GM23338 (cell line): ENCODE measurements around the gene CEP72. TPM values are rescaled to one million over a fixed set of nuclear protein-coding genes. Genes with fewer than 3 reads are reported as not detected.

Experiments used
- ATAC-seq: fragments of 200-7000 bp; cut with Tn5 transposase; 3 replicates; pipeline ENCODE4 v1.9.1; 2020
- DNase-seq: peaks from one replicate; pipeline ENCODE4 v3.0.0-alpha.2; 2015; ENCODE audit warnings: low spot score
- H2AFZ ChIP-seq: fragments of 200-600 bp; sonication (generic); 2 replicates; pipeline ENCODE4 v1.8.0; 2016; ENCODE audit warnings: antibody characterized with exemption, mild to moderate bottlenecking, moderate library complexity
- H3F3A ChIP-seq: fragments of 200-600 bp; sonication (generic); replicated peaks from 2 replicates; pipeline ENCODE4 v1.8.0; 2017; ENCODE audit warnings: antibody characterized with exemption, mixed run types, low read depth
- H3K27ac ChIP-seq: fragments of 200-600 bp; sonication (generic); 2 replicates; pipeline ENCODE4 v1.6.1; 2016; ENCODE audit warnings: low read depth
- H3K27me3 ChIP-seq: fragments of 200-600 bp; sonication (generic); 2 replicates; pipeline ENCODE4 v1.8.0; 2016; ENCODE audit warnings: mild to moderate bottlenecking, mixed run types, moderate library complexity; ENCODE audit not compliant: insufficient read depth
- H3K36me3 ChIP-seq: fragments of 200-600 bp; sonication (generic); 2 replicates; pipeline ENCODE4 v1.8.0; 2016; ENCODE audit warnings: mild to moderate bottlenecking; ENCODE audit not compliant: insufficient read depth
- H3K4me1 ChIP-seq: fragments of 200-600 bp; sonication (generic); 2 replicates; pipeline ENCODE4 v1.8.0; 2016; ENCODE audit warnings: mild to moderate bottlenecking, moderate library complexity; ENCODE audit not compliant: insufficient read depth
- H3K4me2 ChIP-seq: fragments of 200-600 bp; sonication (generic); 2 replicates; pipeline ENCODE4 v1.7.1; 2017; ENCODE audit warnings: mixed run types
- H3K4me3 ChIP-seq: fragments of 200-600 bp; sonication (generic); 2 replicates; pipeline ENCODE4 v1.6.1; 2016; ENCODE audit warnings: mixed run types
- H3K79me2 ChIP-seq: fragments of 200-600 bp; sonication (generic); replicated peaks from 2 replicates; pipeline ENCODE4 v1.8.0; 2017; ENCODE audit warnings: mild to moderate bottlenecking; ENCODE audit not compliant: insufficient read depth
- H3K9me2 ChIP-seq: fragments of 200-600 bp; sonication (generic); 2 replicates; pipeline ENCODE4 v1.8.0; 2017; ENCODE audit not compliant: insufficient read depth
- H4K20me1 ChIP-seq: fragments of 200-600 bp; sonication (generic); replicated peaks from 2 replicates; pipeline ENCODE4 v1.8.0; 2017; ENCODE audit warnings: mild to moderate bottlenecking; ENCODE audit not compliant: insufficient read depth
- H3K27ac Mint-ChIP-seq: 2 replicates; pipeline ENCODE4 v1.8.0; 2020; ENCODE audit warnings: inconsistent platforms, mild to moderate bottlenecking, moderate library complexity, mixed read lengths
- H3K27me3 Mint-ChIP-seq: 3 replicates; pipeline ENCODE4 v1.8.0; 2022; ENCODE audit warnings: low read depth, mild to moderate bottlenecking, moderate library complexity, mixed read lengths, inconsistent platforms; ENCODE audit not compliant: insufficient read depth, poor library complexity
- H3K36me3 Mint-ChIP-seq: 3 replicates; pipeline ENCODE4 v1.8.0; 2021; ENCODE audit warnings: low read depth, mild to moderate bottlenecking, inconsistent platforms, moderate library complexity, mixed read lengths
- H3K4me1 Mint-ChIP-seq: 3 replicates; pipeline ENCODE4 v1.8.0; 2020; ENCODE audit warnings: mild to moderate bottlenecking, inconsistent platforms, mixed read lengths
- H3K4me3 Mint-ChIP-seq: 3 replicates; pipeline ENCODE4 v1.8.0; 2021; ENCODE audit warnings: moderate library complexity, mild to moderate bottlenecking, inconsistent platforms, mixed read lengths
- H3K9me3 Mint-ChIP-seq: 3 replicates; pipeline ENCODE4 v1.8.0; 2020; ENCODE audit warnings: moderate library complexity, mild to moderate bottlenecking, inconsistent platforms, mixed read lengths
- CREB1 ChIP-seq: fragments of 250-450 bp; sonication (Bioruptor Pico); IDR thresholded peaks from 2 replicates; pipeline ENCODE4 v1.5.0; 2020; ENCODE audit warnings: low read depth, mild to moderate bottlenecking, moderate library complexity
- ETS1 ChIP-seq: IDR thresholded peaks from 2 replicates; pipeline ENCODE4 v1.6.1; 2016; ENCODE audit warnings: antibody characterized with exemption
- EZH2 ChIP-seq: fragments of 200-600 bp; sonication (generic); IDR thresholded peaks from one replicate; pipeline ENCODE4 v1.8.0; 2017; ENCODE audit warnings: antibody characterized with exemption, mild to moderate bottlenecking, low read depth; ENCODE audit not compliant: unreplicated experiment
- JUNB ChIP-seq: IDR thresholded peaks from one replicate; pipeline ENCODE4 v1.6.1; 2016; ENCODE audit warnings: antibody characterized with exemption; ENCODE audit not compliant: unreplicated experiment
- NANOG ChIP-seq: IDR thresholded peaks from 2 replicates; pipeline ENCODE4 v1.6.1; 2016; ENCODE audit warnings: antibody characterized with exemption, borderline replicate concordance
- POLR2AphosphoS5 ChIP-seq: IDR thresholded peaks from 2 replicates; pipeline ENCODE4 v1.6.1; 2016; ENCODE audit warnings: antibody characterized with exemption, low read depth
- REST ChIP-seq: IDR thresholded peaks from one replicate; pipeline ENCODE4 v1.6.1; 2018; ENCODE audit warnings: antibody characterized with exemption; ENCODE audit not compliant: unreplicated experiment
- STAT1 ChIP-seq: IDR thresholded peaks from one replicate; pipeline ENCODE4 v1.6.1; 2016; ENCODE audit warnings: antibody characterized with exemption; ENCODE audit not compliant: unreplicated experiment
- ZNF331 ChIP-seq: fragments of 250-450 bp; sonication (Bioruptor Pico); IDR thresholded peaks from 2 replicates; pipeline ENCODE4 v1.5.0; 2020; ENCODE audit warnings: low read depth, mild to moderate bottlenecking, moderate library complexity
- ZNF462 ChIP-seq: fragments of 250-450 bp; sonication (Bioruptor Pico); IDR thresholded peaks from 2 replicates; pipeline ENCODE4 v1.5.0; 2020; ENCODE audit warnings: mild to moderate bottlenecking, moderate library complexity
- polyA plus RNA-seq: library from polyadenylated mRNA; unstranded; fragments of >200 nt; fragmentation: Nextera tagmentation; extraction: Ambion mirVana; gene quantifications from 2 replicates; pipeline ENCODE4 v1.2.1, GENCODE V29; 2016
- total RNA-seq: library from RNA; depleted of rRNA; stranded (reverse); fragments of >200 nt; shearing (Covaris generic); gene quantifications from 2 replicates; pipeline ENCODE4 v1.2.3, GENCODE V29; 2014

CEP72 gene
- total and polyA plus RNA-seq, 2 experiments from 2014 or later: 15.5 to 27.1 TPM

- Histone ChIP-seq H3K4me2 (no peak overlapping the region), H4K20me1 (no peaks in the 10 kb centered on the region), H3K9me2 (no peaks in the 10 kb centered on the region), H3F3A (no peaks in the 10 kb centered on the region), H3K4me3 (no peak overlapping the region), H3K27me3 (peaks cover 13% of the 10 kb centered on the region), H2AFZ (no peak overlapping the region), H3K27ac (no peak overlapping the region), H3K79me2 (no peaks in the 10 kb centered on the region), H3K4me1 (no peaks in the 10 kb centered on the region; the same call in 1 of the 2 replicates), H3K36me3 (no peaks in the 10 kb centered on the region)
- TF ChIP-seq NANOG (no peak), ZNF462 (CRISPR knock-in tag) (no peak)
- H3K36me3 Mint-ChIP-seq: no peaks in the 10 kb centered on the region; the same call in 2 of the 3 replicates
- H3K9me3 Mint-ChIP-seq: peaks cover 1% of the 10 kb centered on the region; the same call in 2 of the 3 replicates
- peaks cover 17% of the 10 kb centered on the region for H3K27me3 Mint-ChIP-seq
- H3K4me1 Mint-ChIP-seq: no peaks in the 10 kb centered on the region; the same call in 1 of the 3 replicates
- ATAC-seq (no peak), DNase-seq (no peak)
- no peak overlapping the region for H3K4me3 Mint-ChIP-seq
- H3K27ac Mint-ChIP-seq: no peak overlapping the region
These were observed 41.7 kb upstream of the CEP72 start for GRCh38 chr5:570446-570845.

- H3K4me1 ChIP-seq: no peaks in the 10 kb centered on the region; the same call in 1 of the 2 replicates
- no peaks in the 10 kb centered on the region for H3K36me3 ChIP-seq
- H3K27ac ChIP-seq: no peak overlapping the region
- H4K20me1 ChIP-seq: no peaks in the 10 kb centered on the region
- no peak overlapping the region for H2AFZ ChIP-seq
- H3K27ac Mint-ChIP-seq: no peak overlapping the region
- DNase-seq (no peak), ATAC-seq (no peak)
- no peaks in the 10 kb centered on the region for H3K9me2 ChIP-seq
- no peaks in the 10 kb centered on the region for H3K79me2 ChIP-seq
- no peak overlapping the region for H3K4me3 ChIP-seq
- H3K36me3 Mint-ChIP-seq: peaks cover 3% of the 10 kb centered on the region; the same call in 2 of the 3 replicates
- H3K4me3 Mint-ChIP-seq: no peak overlapping the region
- H3K4me2 ChIP-seq: no peak overlapping the region
- peaks cover 9% of the 10 kb centered on the region for H3K27me3 ChIP-seq
- H3K9me3 Mint-ChIP-seq: peaks cover 6% of the 10 kb centered on the region
- H3F3A ChIP-seq: no peaks in the 10 kb centered on the region
- no peaks in the 10 kb centered on the region; the same call in 1 of the 3 replicates for H3K4me1 Mint-ChIP-seq
- H3K27me3 Mint-ChIP-seq: peaks cover 15% of the 10 kb centered on the region
- TF ChIP-seq EZH2: no peak
- no peak for TF ChIP-seq STAT1
- no peak for TF ChIP-seq ETS1
- no peak for TF ChIP-seq POLR2AphosphoS5
- TF ChIP-seq REST: no peak
- no peak for TF ChIP-seq JUNB
- TF ChIP-seq CREB1 (CRISPR knock-in tag): no peak
- TF ChIP-seq ZNF331 (CRISPR knock-in tag): no peak
These were observed 41.3 kb upstream of the CEP72 start for GRCh38 chr5:570886-571285.
